Stimulated activated CD4-positive, alpha-beta T cell treated with anti-CD3 and anti-CD28 coated beads, Interleukin-1b, Interleukin-23, amount 100 ng/mL, for 48 hours (primary cell): ENCODE measurements around the gene PRELID3B.

Experiments used
- DNase-seq: peaks from one replicate; pipeline ENCODE4 v3.0.0-alpha.2; 2020

Gene PRELID3B

GRCh38 chr20:59042151-59042795, at the start of gene PRELID3B:
Gene PRELID3B (minus strand): TSS chr20:59042786. CDS start chr20:59042730, 56 bp downstream.
- DNase-seq, result no peak

GRCh38 chr20:59087829-59088433, 45.3 kb upstream of the PRELID3B start:
- peak; percentile 79 for DNase-seq

- no peak for DNase-seq
Measured at GRCh38 chr20:59086923-59087322, 44.3 kb upstream of the PRELID3B start.

- no peak for DNase-seq
Measured at GRCh38 chr20:59084041-59084850, 41.7 kb upstream of the PRELID3B start.

- DNase-seq, result no peak
Measured at GRCh38 chr20:59082981-59083380, 40.4 kb upstream of the PRELID3B start.

- no peak for DNase-seq
Measured at GRCh38 chr20:59082077-59082740, 39.6 kb upstream of the PRELID3B start.

GRCh38 chr20:59081036-59081435, 38.5 kb upstream of the PRELID3B start:
- no peak for DNase-seq

GRCh38 chr20:59078231-59078630, 35.6 kb upstream of the PRELID3B start:
- DNase-seq, result no peak

GRCh38 chr20:59077705-59078104, 35.1 kb upstream of the PRELID3B start:
- no peak for DNase-seq

- DNase-seq, result no peak
Measured at GRCh38 chr20:59075934-59076508, 33.4 kb upstream of the PRELID3B start.

- DNase-seq, result no peak
Measured at GRCh38 chr20:59074456-59074855, 31.9 kb upstream of the PRELID3B start.

GRCh38 chr20:59073582-59073981, 31.0 kb upstream of the PRELID3B start:
- DNase-seq, result no peak

GRCh38 chr20:59071216-59071615, 28.6 kb upstream of the PRELID3B start:
- DNase-seq, result no peak

- no peak for DNase-seq
Measured at GRCh38 chr20:59069026-59069425, 26.4 kb upstream of the PRELID3B start.

- DNase-seq, result no peak
Measured at GRCh38 chr20:59068534-59068933, 25.9 kb upstream of the PRELID3B start.

GRCh38 chr20:59064214-59064722, 21.7 kb upstream of the PRELID3B start:
- DNase-seq, result no peak

- no peak for DNase-seq
Measured at GRCh38 chr20:59063358-59064213, 21.0 kb upstream of the PRELID3B start.

- DNase-seq, result no peak
Measured at GRCh38 chr20:59062081-59062480, 19.5 kb upstream of the PRELID3B start.

GRCh38 chr20:59055302-59055701, 12.7 kb upstream of the PRELID3B start:
- DNase-seq, result no peak

GRCh38 chr20:59051666-59052185, 9.1 kb upstream of the PRELID3B start:
- no peak for DNase-seq

GRCh38 chr20:59050437-59050836, 7.9 kb upstream of the PRELID3B start:
- no peak for DNase-seq

GRCh38 chr20:59048681-59049030, 6.1 kb upstream of the PRELID3B start:
- DNase-seq, result no peak
